Frontal cortex (tissue), 4 donors: ENCODE data around the gene ERFE. TPM values are rescaled to one million over a fixed set of nuclear protein-coding genes. Genes with fewer than 3 reads are reported as not detected.
"Not testable (repeated sequence)": the region's sequence is repeated elsewhere in the genome, so short reads cannot be mapped to it uniquely, and the experiment has no call there.

ENCODE experiments used
- DNase-seq, 2 donors: peaks; one replicate each; pipeline ENCODE4 v3.0.0; 2012; ENCODE audit warnings: low spot score in 2 of 2
- FAIRE-seq: peaks from 2 replicates; lab custom pipeline; 2012; peaks lifted over from hg19 to GRCh38; lab: Jason Lieb, UNC
- total RNA-seq: library from RNA; depleted of rRNA; stranded (reverse); fragments of >200 nt; gene quantifications from one replicate; pipeline ENCODE4 v1.2.3, GENCODE V29; 2014
- donor health status: control.
- donor health status: control.
- donor health status: control.

Gene ERFE, protein sequence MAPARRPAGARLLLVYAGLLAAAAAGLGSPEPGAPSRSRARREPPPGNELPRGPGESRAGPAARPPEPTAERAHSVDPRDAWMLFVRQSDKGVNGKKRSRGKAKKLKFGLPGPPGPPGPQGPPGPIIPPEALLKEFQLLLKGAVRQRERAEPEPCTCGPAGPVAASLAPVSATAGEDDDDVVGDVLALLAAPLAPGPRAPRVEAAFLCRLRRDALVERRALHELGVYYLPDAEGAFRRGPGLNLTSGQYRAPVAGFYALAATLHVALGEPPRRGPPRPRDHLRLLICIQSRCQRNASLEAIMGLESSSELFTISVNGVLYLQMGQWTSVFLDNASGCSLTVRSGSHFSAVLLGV
- 0.82 TPM for total RNA-seq

DNA sequence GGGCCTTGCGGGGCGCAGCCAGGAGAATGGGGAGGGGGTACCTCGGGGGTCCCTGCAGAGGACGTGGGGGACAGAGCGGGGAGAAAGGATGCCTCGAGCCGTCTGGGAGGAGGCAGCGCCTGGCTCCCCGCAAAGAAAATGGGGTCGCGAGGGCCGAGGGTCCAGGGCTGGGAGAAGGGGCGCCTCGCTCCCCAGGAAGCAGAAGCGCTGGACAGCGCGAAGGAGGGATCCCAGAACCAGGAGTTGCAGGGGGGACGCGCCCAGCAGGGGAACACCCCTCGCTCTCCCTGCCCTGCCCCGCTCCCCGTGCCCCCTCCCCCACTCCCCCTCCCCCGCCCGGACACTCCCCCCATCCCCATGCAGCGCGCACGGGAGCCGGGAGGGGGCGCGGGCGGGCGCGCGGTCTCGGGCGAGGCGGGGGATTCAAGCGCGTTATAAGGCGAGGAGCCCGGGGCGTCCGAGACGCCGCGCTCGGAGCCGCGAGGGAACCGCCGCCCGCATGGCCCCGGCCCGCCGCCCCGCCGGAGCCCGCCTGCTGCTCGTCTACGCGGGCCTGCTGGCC, at the start of gene ERFE:
Gene ERFE (plus strand): TSS at position 462 of the 562 bp plus-strand sequence. CDS start 38 bp downstream, at position 500.
- DNase-seq = peak; percentile 70 to 75
- no peak for FAIRE-seq

DNA sequence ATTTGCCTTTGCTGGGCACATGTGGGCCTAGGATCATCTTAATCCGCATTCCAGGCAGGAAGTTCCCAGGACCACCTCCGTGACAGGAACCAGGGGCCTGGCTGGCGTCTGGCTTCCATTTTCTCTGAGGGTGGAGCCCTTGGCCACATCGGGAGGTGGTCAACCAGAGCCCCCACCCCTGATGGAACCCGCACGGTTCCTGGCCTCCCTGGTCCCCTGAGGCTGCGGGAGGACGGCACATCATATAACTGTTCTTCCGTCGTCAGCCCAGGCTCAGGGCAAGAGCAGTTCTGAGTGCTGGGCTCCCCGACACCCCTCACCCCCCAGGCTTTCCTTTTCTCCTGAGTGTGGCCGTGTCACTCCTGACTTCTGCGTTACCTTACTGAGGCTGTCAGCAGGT, 45.2 kb upstream of the ERFE start:
- DNase-seq = no peak
- FAIRE-seq = no peak

DNA sequence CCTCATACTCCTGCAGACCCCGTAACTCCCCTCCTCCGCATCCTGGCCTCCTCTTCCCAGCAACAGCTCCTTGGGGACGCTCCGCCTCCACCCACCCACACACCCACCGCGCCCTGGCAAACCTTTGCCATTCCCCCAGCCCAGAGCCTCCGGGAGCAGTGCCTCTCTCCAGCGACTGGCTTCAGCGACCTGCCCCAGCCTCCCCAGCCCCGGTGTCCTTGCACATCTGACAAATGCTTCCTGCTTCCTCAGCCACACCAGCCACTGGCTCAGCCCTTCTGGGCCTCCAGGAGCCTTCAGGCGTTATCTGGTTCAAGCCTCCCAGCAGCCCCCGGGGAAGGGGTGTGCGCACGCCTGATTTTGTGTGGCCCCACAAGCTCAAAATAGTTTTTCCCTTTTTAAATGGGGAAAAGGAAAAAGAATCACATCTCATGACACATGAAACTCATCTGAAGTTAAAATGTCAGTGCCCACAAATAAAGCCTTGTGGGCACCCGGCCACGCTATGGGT, 44.4 kb upstream of the ERFE start:
- FAIRE-seq (no peak), DNase-seq (no peak)

DNA sequence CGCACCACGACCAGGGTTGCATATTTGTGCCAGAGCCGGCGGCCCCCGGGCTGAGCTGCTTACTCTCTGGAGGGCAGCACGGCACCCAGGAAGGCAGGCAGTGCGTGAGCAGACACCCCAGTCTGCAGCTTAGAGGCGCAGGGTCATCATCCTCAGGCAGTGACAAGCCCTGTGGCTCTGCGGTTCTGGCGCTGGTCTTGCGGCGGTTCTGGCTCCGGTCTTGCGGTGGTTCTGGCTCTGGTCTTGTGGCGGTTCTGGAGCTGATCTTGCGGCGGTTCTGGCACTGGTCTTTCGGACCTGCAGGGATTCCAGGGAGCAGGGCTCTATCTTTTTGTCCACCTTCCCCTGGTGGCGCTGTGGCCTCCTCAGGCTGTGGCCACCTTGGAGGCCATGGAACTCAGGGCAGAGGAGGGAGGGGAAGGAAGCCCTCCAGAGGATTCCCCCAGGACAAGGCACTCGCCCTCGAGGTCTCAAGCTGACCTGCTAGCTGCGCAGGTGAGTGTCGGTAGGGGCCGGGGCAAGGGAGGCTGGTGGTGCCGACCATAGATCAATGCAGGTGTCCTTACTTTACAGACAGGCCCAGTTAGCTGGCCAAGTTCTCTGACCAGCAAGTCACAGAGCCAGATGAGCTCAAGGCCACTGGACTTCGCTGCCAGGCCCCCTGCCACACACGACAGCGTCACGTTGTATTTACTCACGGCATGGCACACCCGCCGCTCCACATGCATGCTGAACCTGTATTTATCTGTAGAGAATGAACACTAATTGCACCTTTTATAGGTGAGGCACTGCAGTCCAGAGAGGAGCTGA, 43.7 kb upstream of the ERFE start:
- no peak for FAIRE-seq

DNA sequence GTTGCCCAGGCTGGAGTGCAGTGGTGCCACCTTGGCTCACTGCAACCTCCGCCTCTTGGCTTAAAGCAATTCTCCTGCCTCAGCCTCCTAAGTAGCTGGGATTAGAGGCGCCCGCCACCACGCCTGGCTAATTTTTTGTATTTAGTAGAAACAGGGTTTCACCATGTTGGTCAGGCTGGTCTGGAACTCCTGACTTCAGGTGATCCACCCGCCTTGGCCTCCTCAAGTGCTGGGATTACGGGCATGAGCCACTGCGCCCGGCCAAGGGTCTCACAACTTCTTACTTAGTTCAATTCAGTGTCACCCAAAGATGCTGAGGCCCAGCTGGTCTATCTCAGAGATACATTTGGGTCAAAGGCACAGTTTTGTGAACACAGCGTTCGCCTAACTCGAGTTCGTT, 43.1 kb upstream of the ERFE start:
- DNase-seq = not testable (repeated sequence)

More for the DNA sequence above, 43.7 kb upstream of the ERFE start:
- DNase-seq = no peak

DNA sequence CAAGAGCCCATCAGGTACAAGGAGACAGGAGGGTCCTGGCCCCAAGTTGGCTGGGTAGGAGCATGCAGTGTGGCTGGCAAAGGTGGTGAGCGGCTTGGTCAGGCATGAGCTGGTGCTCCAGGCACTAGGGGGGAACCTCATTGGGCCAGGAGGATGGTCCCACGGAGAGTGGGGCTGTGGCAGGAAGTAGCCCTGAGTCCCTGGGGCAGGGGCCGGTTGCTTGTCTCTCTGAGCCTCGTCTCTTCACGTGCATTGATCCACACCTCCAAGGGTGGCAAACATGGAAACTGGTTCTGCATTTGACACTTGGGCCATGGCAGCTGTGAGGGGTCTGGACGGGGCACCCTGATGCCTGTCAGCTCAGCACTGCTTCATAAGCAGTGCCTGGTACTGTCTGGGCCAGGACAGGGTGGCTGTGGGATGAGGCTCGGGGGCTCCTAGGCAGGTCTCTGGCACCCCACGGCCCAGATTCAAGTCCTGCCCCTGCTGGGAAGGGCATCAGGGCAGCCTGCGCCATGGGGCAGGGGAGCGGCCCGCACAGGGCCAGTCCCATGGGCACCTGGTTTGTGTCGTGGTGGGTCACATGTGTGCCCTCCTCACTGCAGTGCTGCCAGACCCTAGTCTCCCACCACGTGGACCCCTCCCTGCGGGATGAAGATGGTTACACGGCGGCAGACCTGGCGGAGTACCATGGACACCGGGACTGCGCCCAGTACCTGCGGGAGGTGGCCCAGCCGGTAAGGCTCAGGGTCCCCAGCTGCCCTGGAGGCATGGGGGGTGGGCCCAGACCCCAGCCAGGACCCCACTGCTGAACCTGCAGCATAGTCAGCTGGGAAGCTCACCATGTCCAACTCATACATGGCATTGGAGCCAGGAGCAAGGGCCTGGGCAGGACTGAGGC, 42.2 kb upstream of the ERFE start:
- FAIRE-seq (no peak), DNase-seq (no peak)

More for the DNA sequence above, 43.1 kb upstream of the ERFE start:
- FAIRE-seq = not testable (repeated sequence)

DNA sequence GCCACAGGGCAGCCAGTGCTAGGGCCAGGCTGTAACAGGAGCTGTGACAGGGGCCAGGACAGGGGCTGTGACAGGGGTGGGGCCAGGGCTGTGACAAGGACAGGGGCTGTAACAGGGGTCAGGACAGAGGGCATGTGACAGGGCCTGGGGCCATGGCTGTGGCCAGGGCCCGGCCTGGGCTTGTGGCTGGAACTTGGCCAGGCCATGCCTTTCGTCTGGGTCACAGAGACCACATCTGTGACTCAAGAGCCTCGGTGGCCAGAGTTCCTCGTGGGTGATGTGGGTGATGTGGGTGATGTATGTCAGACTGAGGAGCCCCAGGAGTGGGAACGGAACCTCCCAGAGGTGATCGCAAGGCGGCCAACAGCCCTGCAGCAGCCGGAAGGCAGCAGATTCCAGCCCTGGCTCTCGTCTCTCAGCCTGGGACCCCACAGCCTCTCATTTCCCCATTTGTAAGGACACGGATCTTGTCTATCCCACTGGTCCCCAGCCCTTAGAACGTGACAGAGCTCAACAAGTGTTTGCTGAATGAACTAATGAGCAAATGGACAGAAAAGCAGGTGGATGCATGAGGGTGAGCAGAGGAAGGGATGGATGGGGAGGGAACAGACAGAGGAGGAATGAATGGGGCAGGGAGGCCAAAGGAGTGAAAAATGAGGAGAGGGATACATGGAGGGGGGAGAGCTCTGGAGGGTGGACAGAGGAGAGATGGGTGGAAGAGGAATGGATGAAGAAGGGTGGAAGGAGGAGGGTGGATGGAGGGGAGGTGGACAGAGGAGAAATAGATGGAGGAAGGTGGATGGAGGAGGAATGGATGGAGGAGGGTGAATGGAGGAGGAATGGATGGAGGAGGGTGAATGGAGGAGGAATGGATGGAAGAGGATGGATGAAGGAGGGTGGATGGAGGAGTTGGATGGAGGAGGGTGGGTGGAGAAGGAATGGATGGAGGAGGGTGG, 41.3 kb upstream of the ERFE start:
- FAIRE-seq (no peak), DNase-seq (no peak)

DNA sequence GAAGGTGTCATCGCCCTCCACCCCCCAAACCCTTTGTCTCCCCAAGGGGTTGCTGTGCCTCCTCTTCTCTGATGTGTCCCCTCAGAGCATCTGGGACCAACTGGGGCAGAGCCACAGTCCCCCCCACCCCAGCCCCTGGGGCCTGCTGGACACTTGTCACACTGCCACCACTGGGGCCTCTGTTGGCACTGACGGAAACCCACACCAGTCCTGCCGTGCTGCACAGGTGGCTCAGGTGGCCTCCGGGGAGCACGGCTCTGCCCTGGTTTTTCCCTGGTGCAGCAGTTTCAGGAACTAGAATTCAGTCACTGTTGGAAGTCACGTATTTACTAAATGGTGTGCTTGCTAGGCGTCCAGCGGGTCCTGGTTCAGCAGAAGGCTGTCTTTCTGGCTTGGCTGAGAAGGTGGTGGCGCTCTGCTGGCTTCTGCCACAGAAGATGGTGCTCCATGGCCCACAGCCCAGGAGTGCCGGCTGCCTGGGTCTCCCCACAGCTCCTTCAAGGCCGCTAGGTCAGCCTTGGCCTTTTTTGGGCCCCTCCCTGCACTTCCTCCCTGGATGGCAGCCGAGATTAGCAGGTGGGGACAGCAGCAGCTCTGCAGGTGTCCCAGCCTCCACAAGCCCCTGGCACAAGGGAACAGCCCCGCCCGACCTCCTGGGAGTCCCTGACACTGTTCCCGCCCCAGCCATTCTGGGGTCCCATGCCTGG, 38.9 kb upstream of the ERFE start:
- DNase-seq (no peak), FAIRE-seq (no peak)

DNA sequence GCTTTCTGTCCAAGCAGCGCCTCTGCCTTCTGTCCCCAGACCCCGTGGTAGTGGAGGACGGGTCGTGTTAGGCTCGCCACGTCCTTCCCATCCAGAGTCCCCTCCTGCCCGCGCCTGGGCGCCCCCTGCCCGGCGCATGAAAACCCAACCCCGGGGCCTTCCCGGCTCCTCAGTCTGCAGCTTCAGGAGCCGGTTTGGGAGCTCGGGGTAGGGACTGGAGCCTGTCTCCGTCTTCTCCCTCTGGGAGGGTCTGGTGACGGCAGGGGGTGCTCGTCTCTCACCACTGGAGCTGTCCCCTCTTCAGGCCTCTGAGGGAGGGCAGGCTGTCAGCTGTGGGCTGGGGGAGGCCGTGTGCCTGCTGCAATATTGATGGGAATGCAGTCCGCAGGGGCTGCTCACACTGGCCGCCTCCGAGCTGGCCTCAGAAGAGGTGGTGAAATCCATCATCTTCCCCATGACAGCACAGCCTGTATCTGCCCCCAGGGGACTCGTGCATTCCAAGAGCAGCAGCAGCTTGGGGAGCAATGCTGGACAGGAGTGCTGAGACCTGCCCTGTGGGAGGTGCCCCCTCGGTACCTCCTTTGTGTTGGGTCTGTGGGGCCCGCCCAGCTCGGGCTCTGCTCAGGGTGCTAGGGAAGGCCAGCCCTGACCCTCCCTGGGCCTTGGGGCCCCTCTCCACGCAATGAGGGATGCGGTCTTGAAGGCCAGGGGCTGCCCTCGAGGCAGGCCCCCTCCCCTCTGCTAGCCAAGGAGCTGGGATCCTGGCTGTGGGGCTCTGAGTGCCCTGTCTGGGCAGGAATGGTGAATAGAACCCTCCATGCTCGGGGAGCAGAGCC, 38.1 kb upstream of the ERFE start:
- FAIRE-seq = no peak
- DNase-seq = no peak

DNA sequence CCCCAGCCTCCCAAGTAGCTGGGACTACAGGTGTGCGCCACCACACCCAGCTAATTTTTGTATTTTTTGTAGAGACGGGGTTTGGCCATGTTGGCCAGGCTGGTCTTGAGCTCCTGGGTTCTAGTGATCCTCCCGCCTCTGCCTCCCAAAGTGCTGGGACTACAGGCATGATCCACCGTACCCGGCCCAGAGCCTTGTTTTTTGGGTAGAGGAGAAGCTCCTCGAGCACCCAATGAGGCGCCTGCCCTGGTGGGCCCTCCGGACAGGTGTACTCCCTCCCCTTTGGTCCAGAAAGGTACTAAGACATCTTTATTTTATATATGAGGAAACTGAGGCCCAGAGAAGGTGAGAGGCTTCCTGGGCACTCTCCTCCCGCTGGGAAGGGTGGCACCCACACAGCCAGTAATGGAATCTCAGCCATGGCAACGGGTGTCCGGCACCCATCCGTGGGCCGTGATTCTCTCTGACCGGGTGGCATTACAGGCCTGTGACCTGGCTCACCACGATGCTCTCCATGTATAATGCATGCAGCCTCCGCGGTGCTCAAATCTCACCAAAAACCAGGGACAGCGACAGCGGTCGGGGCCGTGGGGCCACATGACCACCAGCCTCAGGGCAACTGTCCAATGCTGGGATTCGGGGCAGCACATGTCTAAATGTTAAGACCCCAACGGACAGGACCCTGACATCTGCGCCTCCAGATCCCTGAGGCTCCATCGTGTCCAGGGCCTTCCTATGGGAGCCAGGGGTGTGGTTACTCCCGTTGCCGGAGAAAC, 37.1 kb upstream of the ERFE start:
- DNase-seq = no peak
- FAIRE-seq = no peak

DNA sequence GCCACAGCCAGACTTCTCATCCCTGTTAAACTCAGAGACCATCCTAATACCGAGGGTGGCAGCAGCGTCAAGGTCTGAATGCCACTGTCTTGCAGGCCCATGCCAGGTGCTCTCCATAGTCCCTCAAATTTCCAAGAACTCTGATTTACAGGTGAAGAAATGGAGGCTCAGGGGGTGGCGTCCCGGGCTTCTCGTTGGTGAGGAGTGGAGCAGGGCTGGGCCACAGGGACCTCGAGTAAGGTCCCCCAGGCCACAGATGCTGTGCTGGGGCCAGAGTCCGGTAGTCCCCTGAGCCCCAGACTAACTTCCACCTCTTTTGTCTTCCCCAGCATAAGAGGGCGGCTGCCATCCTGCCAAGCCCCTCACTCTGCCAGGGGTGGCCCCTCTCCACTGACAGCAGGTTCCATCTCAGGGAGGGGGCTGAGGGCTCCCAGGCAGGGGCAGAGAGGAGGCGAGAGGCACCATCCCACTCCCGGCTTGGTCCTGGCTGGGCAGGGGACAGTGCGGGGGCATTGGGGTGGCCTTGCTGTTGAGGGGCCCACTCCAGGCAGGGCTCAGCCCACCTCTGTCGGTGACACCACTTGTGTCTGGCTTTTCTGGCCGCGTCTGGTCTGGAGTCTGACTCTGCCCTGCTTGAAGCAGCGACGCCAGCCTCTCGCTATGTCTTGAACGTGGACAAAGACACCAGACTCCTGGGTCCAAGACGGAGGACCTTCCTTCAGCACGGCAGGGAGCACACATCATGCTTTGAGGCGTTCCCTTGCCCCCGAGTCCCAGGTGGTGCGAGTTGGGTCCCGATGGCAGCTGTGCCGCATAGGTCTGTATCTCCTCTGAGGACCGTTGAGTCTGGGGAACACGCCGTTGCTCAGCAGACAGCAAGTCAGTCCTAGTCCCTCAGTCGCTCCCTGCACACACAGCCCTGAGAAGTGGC, 36.2 kb upstream of the ERFE start:
- no peak for FAIRE-seq

DNA sequence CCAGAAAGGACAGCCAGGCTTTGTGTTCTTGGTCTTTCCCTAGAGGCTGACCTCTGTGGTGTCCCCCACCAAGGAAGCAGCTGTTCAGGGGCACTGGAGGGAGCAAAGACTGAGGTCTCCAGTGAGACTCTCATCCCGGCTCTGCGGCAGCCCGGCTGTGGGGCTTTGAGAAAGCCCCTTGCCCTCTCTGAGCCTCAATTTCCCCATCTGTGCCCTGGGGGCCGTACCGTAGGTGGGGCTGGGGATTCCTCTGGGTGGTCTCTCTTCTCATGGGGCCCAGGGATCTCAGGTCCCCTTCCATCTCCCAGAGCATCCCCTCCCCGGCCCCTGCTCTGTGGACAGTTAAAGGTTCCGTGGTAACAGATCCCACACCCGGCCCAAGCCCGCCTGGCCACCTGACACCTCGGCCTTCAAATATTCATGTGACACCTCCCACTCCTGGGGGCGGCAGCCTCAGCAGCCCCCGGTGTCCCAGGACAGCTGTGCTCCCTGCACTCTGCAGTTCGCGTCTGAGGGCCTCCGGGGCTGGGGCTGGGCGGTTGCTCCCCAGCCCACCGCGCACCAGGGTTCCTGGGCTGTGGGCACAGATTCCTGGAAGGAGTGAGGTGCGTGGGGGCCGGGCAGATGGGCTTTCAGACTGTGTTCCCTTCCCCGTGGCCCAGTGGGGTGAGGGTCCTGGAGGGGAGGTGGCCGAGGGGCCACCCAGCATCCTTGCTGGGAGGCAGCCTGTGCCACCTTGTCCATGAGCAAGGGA, 35.4 kb upstream of the ERFE start:
- no peak for FAIRE-seq
- no peak for DNase-seq

More for the DNA sequence above, 36.2 kb upstream of the ERFE start:
- no peak for DNase-seq

DNA sequence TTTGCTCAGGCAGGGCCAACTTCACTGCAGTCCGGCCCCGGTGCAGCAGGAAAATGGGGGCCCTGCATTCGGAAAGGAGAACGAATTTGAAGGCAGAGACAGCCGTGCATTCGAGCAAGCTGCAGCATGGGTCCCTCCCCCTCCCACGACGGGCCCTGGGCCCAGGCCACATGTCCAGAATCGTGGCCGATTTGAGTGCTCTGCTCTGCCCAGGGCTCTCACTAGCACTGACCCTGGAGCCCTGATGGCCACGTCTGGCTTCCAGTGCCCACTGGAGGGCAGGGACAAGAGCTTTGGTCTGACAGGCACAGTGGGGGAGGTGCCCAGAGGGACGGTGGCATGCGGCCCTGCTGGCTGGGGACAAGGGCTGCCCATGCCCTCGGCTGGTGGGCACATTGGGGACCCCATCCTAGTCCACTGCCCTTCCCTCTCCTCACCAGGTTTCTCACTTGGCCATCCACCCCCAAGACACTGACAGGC, 34.7 kb upstream of the ERFE start:
- DNase-seq = no peak
- no peak for FAIRE-seq

DNA sequence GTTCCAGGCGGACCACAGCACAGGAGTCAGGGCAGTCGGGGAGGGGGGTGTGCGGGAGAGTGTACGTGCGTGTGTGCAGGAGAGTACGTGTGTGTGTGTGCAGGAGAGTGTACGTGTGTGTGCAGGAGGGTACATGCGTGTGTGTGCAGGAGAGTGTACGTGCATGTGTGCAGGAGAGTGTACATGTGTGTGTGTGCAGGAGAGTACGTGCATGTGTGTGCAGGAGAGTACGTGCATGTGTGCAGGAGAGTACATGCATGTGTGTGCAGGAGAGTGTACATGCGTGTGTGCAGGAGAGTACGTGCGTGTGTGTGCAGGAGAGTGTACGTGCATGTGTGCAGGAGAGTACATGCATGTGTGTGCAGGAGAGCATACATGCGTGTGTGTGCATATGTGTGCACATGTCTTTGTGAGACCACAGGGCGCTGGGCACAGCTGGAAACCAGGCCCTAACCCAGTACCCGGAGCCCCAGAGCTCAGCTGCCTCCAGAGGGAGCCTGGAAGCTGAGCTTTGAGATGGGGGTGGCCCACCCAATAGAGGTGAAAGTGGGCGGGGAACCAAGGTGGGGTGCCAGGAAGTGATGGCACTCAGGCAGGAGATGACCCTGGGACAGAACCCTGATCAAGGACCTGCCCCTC, 34.2 kb upstream of the ERFE start:
- no peak for DNase-seq
- no peak for FAIRE-seq
